Small intestine (tissue), 7 donors: ENCODE measurements around the gene ITGAV. TPM values are rescaled to one million over a fixed set of nuclear protein-coding genes. Genes with fewer than 3 reads are reported as not detected.
"Not testable (repeated sequence)": the region's sequence is repeated elsewhere in the genome, so short reads cannot be mapped to it uniquely, and the experiment has no call there.

Experiments used
- DNase-seq, 2 donors: peaks; one replicate each; pipeline versions ENCODE4 v3.0.0 to v3.0.0-alpha.2; 2013
- FAIRE-seq: peaks from 2 replicates; lab custom pipeline; 2012; peaks lifted over from hg19 to GRCh38; lab: Jason Lieb, UNC
- H3K27ac ChIP-seq, 3 donors: one replicate each; pipeline ENCODE4 v1.5.1; 2013; ENCODE audit warnings: low read length in 2 of 3, mild to moderate bottlenecking in 2 of 3, control low read depth in 1 of 3, inconsistent platforms in 1 of 3, low read depth in 1 of 3, moderate library complexity in 1 of 3
- H3K27me3 ChIP-seq, 3 donors: one replicate each; pipeline ENCODE4 v1.6.1; 2013; ENCODE audit warnings: low read length in 3 of 3, inconsistent platforms in 1 of 3; ENCODE audit not compliant: control insufficient read depth in 3 of 3, insufficient read depth in 3 of 3
- H3K36me3 ChIP-seq, 3 donors: one replicate each; pipeline ENCODE4 v1.6.1; 2013; ENCODE audit warnings: low read length in 3 of 3, inconsistent platforms in 1 of 3, low read depth in 1 of 3, mild to moderate bottlenecking in 1 of 3, moderate library complexity in 1 of 3; ENCODE audit not compliant: control insufficient read depth in 3 of 3, insufficient read depth in 2 of 3
- H3K4me1 ChIP-seq, 3 donors: one replicate each; pipeline ENCODE4 v1.6.1; 2013; ENCODE audit warnings: low read length in 2 of 3, inconsistent platforms in 1 of 3, low read depth in 1 of 3, mild to moderate bottlenecking in 1 of 3, moderate library complexity in 1 of 3; ENCODE audit not compliant: control insufficient read depth in 3 of 3, insufficient read depth in 2 of 3
- H3K4me3 ChIP-seq, 3 donors: one replicate each; pipeline ENCODE4 v1.5.1; 2013; ENCODE audit warnings: low read length in 3 of 3, control low read depth in 1 of 3, inconsistent platforms in 1 of 3, low read depth in 1 of 3, mild to moderate bottlenecking in 1 of 3, moderate library complexity in 1 of 3
- H3K9me3 ChIP-seq, 2 donors: one replicate each; pipeline ENCODE4 v1.6.1; 2013; ENCODE audit warnings: low read depth in 1 of 2, low read length in 1 of 2; ENCODE audit not compliant: control insufficient read depth in 2 of 2, insufficient read depth in 1 of 2
- WGBS, 3 donors: extraction: QIAGEN DNeasy Blood & Tissue Kit; methylation state at CpG; one replicate each; pipeline ENCODE4 v1.1.7; 2013; 5-methylcytosine and 5-hydroxymethylcytosine counted together
- polyA plus RNA-seq, 4 donors: library from polyadenylated mRNA; stranded (reverse) in 3 of 4; unstranded in 1 of 4; fragments of 200-250 nt in 3 of 4; fragments of 120-200 nt in 1 of 4; gene quantifications; one replicate each; pipeline versions ENCODE4 v1.2.1 to v1.2.3, GENCODE V29; 2013
- donor health status: healthy with polysubstance abuse.
- donor health status: control.
- donor health status: control.
- donor health status: Bipolar disorder and iron deficiency.
- donor health status: healthy.

Gene ITGAV
- polyA plus RNA-seq, 4 donors: 4.0 to 48.2 (median 7.4) TPM

- H3K36me3 ChIP-seq, H3K27me3 ChIP-seq, H3K4me1 ChIP-seq, H3K4me3 ChIP-seq, FAIRE-seq, DNase-seq, H3K27ac ChIP-seq, H3K9me3 ChIP-seq: not testable (repeated sequence)
- 75 to 86% (median 80%) methylated on average over 1 of the region's 1 CpG for WGBS, 3 donors
These were observed 21.3 kb upstream of the ITGAV start for GRCh38 chr2:186568600-186568999.

DNA sequence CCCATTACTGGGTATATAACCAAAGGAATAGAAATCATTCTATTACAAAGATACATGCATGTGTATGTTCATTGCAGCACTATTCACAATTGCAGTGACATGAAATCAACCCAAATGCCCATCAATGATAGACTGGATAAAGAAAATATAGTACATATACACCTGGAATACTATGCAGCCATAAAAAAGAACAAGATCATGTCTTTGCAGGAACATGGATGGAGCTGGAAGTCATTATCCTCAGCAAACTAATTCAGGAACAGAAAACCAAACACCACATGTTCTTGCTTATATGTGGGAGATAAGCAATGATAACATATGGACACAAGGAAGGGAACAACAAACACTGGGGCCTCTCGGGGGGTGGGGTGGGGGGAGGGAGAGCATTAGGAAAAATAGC, 20.7 kb upstream of the ITGAV start:
- H3K27ac ChIP-seq, H3K9me3 ChIP-seq, H3K4me1 ChIP-seq, FAIRE-seq, DNase-seq, H3K27me3 ChIP-seq, H3K4me3 ChIP-seq, H3K36me3 ChIP-seq: not testable (repeated sequence)
- 88 to 89% (median 88%) methylated on average over 1 of the region's 1 CpG for WGBS, 3 donors

- DNase-seq: peak in 1 of 2 donors; percentile 16
These were observed 20.0 kb upstream of the ITGAV start for GRCh38 chr2:186569897-186570296.

DNA sequence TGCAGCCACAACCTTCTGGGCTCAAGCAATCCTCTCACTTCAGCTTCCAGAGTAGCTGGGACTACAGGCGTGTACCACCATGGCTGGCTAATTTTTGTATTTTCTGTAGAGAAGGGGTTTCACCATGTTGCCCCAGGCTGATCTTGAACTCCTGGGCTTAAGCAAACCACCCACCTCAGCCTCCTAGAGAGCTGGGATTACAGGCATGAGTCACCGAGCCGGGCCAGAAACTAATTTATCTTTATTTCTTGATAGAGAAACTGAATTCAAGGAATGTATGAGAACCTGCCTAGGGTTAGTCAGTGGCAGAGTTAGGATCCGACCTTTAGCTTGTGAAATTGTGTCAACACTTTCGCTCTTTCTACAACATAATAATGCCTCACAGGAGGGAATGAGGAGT, 19.3 kb upstream of the ITGAV start:
- DNase-seq: peak; percentile 29 to 49
- no peak overlapping the region for H3K4me3 ChIP-seq
- H3K9me3 ChIP-seq: no peaks in the 10 kb centered on the region
- no peak overlapping the region for H3K27ac ChIP-seq
- WGBS, 3 donors: 29 to 68% (median 49%) methylated on average over 5 of the region's 5 CpGs
- no peaks in the 10 kb centered on the region for H3K36me3 ChIP-seq
- peaks cover 0 to 5% (median 4%) of the 10 kb centered on the region in 3 donors for H3K4me1 ChIP-seq
- H3K27me3 ChIP-seq: no peaks in the 10 kb centered on the region
- FAIRE-seq: no peak

More at GRCh38 chr2:186569897-186570296, 20.0 kb upstream of the ITGAV start:
- 24 to 46% (median 35%) methylated on average over 2 of the region's 2 CpGs for WGBS, 3 donors
- Histone ChIP-seq H3K27me3 (no peaks in the 10 kb centered on the region), H3K36me3 (no peaks in the 10 kb centered on the region), H3K27ac (no peak overlapping the region), H3K4me1 (peaks cover 0 to 4% (median 3%) of the 10 kb centered on the region in 3 donors), H3K9me3 (no peaks in the 10 kb centered on the region), H3K4me3 (no peak overlapping the region)
- FAIRE-seq: no peak

DNA sequence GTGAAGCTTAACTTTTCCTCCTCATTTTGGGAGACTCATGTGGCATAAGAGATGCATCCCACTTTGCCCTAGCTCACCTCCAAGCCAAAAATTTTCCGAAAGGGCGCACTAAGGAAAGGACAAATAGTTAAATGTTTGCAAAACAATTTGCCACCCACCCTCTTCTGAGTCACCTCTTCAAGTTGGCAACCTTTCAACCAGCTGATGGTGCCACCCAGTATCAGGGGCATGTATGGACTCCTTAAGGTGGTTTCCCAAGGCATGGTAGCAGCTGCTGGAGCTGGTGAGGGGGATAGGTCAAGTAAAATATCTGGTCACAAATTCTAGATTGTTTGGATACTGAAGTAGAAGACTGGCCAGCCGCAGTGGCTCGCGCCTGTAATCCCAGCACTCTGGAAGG, 17.2 kb upstream of the ITGAV start:
- no peak overlapping the region for H3K27ac ChIP-seq
- FAIRE-seq: no peak
- no peak overlapping the region for H3K4me3 ChIP-seq
- no peaks in the 10 kb centered on the region for H3K27me3 ChIP-seq
- no peaks in the 10 kb centered on the region for H3K9me3 ChIP-seq
- 93 to 98% (median 97%) methylated on average over 5 of the region's 5 CpGs for whole genome bisulfite sequencing, 3 donors
- H3K36me3 ChIP-seq: no peaks in the 10 kb centered on the region
- DNase-seq: no peak
- H3K4me1 ChIP-seq: peaks cover 0 to 8% (median 4%) of the 10 kb centered on the region in 3 donors

DNA sequence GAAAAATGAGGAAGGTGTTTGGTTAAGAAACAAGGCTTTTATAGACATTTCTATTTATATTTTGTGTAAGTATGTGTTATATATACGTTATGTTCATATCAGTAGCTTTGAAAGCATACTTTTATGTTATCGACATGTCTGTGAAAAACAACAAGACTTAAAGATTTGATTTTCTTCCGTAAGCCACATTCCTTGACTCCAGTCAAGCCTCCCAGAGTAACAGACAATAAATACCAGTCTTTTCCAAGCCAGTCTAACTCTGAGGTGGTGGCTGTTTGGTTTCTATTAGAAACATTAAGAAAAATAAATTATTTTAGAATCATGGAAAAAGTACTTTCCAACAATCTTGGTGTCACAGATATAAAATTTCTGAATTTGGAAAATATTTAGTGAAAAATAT, 16.3 kb upstream of the ITGAV start:
- FAIRE-seq (no peak), DNase-seq (no peak)
- 92 to 95% (median 93%) methylated on average over 3 of the region's 3 CpGs for WGBS, 3 donors
- Histone ChIP-seq H3K9me3 (no peaks in the 10 kb centered on the region), H3K4me1 (peaks cover 0 to 8% (median 4%) of the 10 kb centered on the region in 3 donors), H3K36me3 (no peaks in the 10 kb centered on the region), H3K4me3 (no peak overlapping the region), H3K27ac (no peak overlapping the region), H3K27me3 (no peaks in the 10 kb centered on the region)

DNA sequence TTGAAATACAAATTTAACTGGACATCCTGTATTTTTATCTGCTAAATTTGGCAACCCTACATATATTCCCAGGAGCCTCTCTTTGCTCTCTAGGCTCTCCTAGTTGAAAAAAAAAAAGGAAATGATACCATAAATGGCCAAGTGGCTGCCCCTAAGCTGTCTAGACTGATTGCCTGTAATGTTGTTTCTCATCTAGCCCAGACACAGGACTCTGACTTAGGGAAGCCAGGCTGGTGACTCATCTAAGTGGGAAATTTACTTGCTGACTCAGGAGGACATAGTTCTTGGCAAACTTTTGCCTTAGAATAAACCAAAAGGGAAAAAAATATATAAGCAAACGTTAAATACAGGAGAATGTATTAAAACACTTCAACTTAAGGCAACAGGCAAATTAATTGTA, 14.6 kb upstream of the ITGAV start:
- DNase-seq (peak; percentile 73 to 84), FAIRE-seq (peak; percentile 61)
- WGBS, 3 donors: 8 to 13% (median 13%) methylated on average over 1 of the region's 1 CpG
- Histone ChIP-seq H3K4me3 (no peak overlapping the region), H3K27ac (peak overlapping the region in 1 of 3 donors; percentile 48), H3K36me3 (no peaks in the 10 kb centered on the region), H3K9me3 (no peaks in the 10 kb centered on the region), H3K27me3 (no peaks in the 10 kb centered on the region), H3K4me1 (peaks cover 0 to 7% (median 4%) of the 10 kb centered on the region in 3 donors)

DNA sequence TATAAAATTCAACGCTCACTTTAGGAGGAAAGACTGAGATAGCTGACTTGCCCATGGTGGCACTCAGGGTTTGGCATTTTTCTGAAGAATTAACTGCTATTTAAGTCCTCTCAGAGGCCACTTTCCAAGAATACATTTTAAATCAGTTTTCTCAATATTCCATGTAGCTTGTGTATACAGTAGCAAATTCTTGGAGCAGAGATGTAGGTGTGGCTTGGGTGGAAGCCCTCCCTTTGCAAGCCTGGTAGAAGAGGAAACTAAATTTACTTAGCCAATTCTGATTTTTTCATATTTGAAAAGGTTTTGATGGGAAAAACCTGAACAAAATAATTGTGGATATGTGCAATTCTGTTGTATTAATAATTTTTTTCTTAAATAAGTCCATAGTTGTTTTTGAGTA, 14.0 kb upstream of the ITGAV start:
- FAIRE-seq (no peak), DNase-seq (no peak)
- Histone ChIP-seq H3K36me3 (no peaks in the 10 kb centered on the region), H3K27ac (peak overlapping the region in 1 of 3 donors; percentile 48), H3K4me1 (peaks cover 0 to 6% (median 0%) of the 10 kb centered on the region in 3 donors), H3K27me3 (no peaks in the 10 kb centered on the region), H3K9me3 (no peaks in the 10 kb centered on the region), H3K4me3 (no peak overlapping the region)
- WGBS, 3 donors: 86 to 95% (median 93%) methylated on average over 1 of the region's 1 CpG

GRCh38 chr2:186576614-186577013, 13.2 kb upstream of the ITGAV start:
- no peak for FAIRE-seq
- 77 to 83% (median 79%) methylated on average over 3 of the region's 3 CpGs for WGBS, 3 donors
- Histone ChIP-seq H3K27me3 (no peaks in the 10 kb centered on the region), H3K4me3 (no peak overlapping the region), H3K4me1 (peaks cover 0 to 6% (median 0%) of the 10 kb centered on the region in 3 donors), H3K9me3 (no peaks in the 10 kb centered on the region), H3K36me3 (no peaks in the 10 kb centered on the region), H3K27ac (no peak overlapping the region)
- DNase-seq: no peak
